HCT116 (cell line): ENCODE measurements around the gene USP46. TPM values are rescaled to one million over a fixed set of nuclear protein-coding genes. Genes with fewer than 3 reads are reported as not detected.

Experiments
- ATAC-seq: fragments of 200-7000 bp; cut with Tn5 transposase; 2 replicates; pipeline ENCODE4 v1.9.1; 2020; ENCODE audit warnings: mild to moderate bottlenecking, moderate library complexity
- BruUV-seq: library from RNA; stranded (reverse); fragments of 400-500 nt; replicated peaks from 2 replicates; lab custom pipeline; 2021; lab: Mats Ljungman, UMichigan
- CTCF ChIA-PET: fragments of 300-600 bp; sonication (Branson Sonifier 250); formaldehyde crosslinking; loops from one replicate; lab custom pipeline; 2021; ENCODE audit warnings: antibody characterized with exemption; lab: Charles Lee
- POLR2A ChIA-PET: fragments of 300-600, 350-600 bp; sonication (Branson Sonifier 250); formaldehyde crosslinking; loops from one replicate; lab custom pipeline; 2021; ENCODE audit warnings: antibody characterized with exemption; lab: Charles Lee
- RAD21 ChIA-PET, 2 experiments: fragments of 300-600 bp; sonication (Branson Sonifier 250); formaldehyde crosslinking; loops; one replicate each; lab custom pipeline; 2023; ENCODE audit warnings: low total read pairs in 2 of 2; ENCODE audit not compliant: uncharacterized antibody in 2 of 2, unreplicated experiment in 2 of 2, low non-redundant PET in 1 of 2; lab: Charles Lee
- DNase-seq: peaks from one replicate; pipeline ENCODE4 v3.0.0-alpha.2; 2010; ENCODE audit warnings: low read depth, low spot score
- H2AFZ ChIP-seq: fragments of 200-600 bp; shearing (Covaris generic), sonication (generic); 2 replicates; pipeline ENCODE4 v1.6.1; 2017; ENCODE audit warnings: low read depth, mixed run types, mixed read lengths, antibody characterized with exemption, low read length; ENCODE audit not compliant: poor library complexity, severe bottlenecking
- H3K27ac ChIP-seq: 2 replicates; pipeline ENCODE4 v1.5.1; 2012; ENCODE audit warnings: low read depth, low read length
- H3K27me3 ChIP-seq: fragments of 200-600 bp; sonication (generic); 2 replicates; pipeline ENCODE4 v1.6.1; 2016; ENCODE audit warnings: mixed run types, low read length, mixed read lengths; ENCODE audit not compliant: insufficient read depth
- H3K36me3 ChIP-seq, 2 experiments: fragments of 200-500 bp in 1 of 2; fragments of 200-600 bp in 1 of 2; sonication (Bioruptor generic) in 1 of 2; sonication (generic) in 1 of 2; 2 replicates each; pipeline versions ENCODE4 v1.5.1 to v1.6.1; 2014 to 2016; ENCODE audit warnings: low read length in 2 of 2, inconsistent platforms in 1 of 2, mixed read lengths in 1 of 2, mixed run types in 1 of 2; ENCODE audit not compliant: insufficient read depth in 2 of 2, control insufficient read depth in 1 of 2
- H3K4me1 ChIP-seq, 2 experiments: fragments of 200-600 bp in 1 of 2; sonication (generic) in 1 of 2; 2 replicates each; pipeline versions ENCODE4 v1.5.1 to v1.6.1; 2012 to 2017; ENCODE audit warnings: low read length in 2 of 2, inconsistent platforms in 1 of 2, mild to moderate bottlenecking in 1 of 2, mixed read lengths in 1 of 2, mixed run types in 1 of 2, moderate library complexity in 1 of 2; ENCODE audit not compliant: insufficient read depth in 2 of 2, control insufficient read depth in 1 of 2
- H3K4me2 ChIP-seq: fragments of 200-600 bp; sonication (generic); 2 replicates; pipeline ENCODE4 v1.6.1; 2017; ENCODE audit warnings: mixed run types, low read length, mixed read lengths
- H3K4me3 ChIP-seq, 2 experiments: fragments of 200-600 bp in 1 of 2; sonication (generic) in 1 of 2; replicated peaks in 1 of 2; 2 replicates each; pipeline ENCODE4 v1.5.1; 2011 to 2016; ENCODE audit warnings: low read length in 2 of 2, control low read depth in 1 of 2, low read depth in 1 of 2, mild to moderate bottlenecking in 1 of 2, mixed read lengths in 1 of 2, mixed run types in 1 of 2
- H3K79me2 ChIP-seq: fragments of 200-600 bp; sonication (generic); 2 replicates; pipeline ENCODE4 v1.6.1; 2017; ENCODE audit warnings: mild to moderate bottlenecking, mixed run types, low read length, moderate library complexity, mixed read lengths; ENCODE audit not compliant: insufficient read depth
- H3K9ac ChIP-seq: fragments of 200-600 bp; sonication (generic); 2 replicates; pipeline ENCODE4 v1.6.1; 2016; ENCODE audit warnings: low read length, mixed read lengths
- H3K9me2 ChIP-seq: fragments of 200-600 bp; sonication (generic), shearing (Covaris generic); 2 replicates; pipeline ENCODE4 v1.6.1; 2017; ENCODE audit warnings: mixed run types, mild to moderate bottlenecking, moderate library complexity; ENCODE audit not compliant: insufficient read depth
- H3K9me3 ChIP-seq, 2 experiments: fragments of 200-500 bp in 1 of 2; fragments of 200-600 bp in 1 of 2; sonication (Bioruptor generic) in 1 of 2; sonication (generic) in 1 of 2; 2 replicates each; pipeline ENCODE4 v1.6.1; 2014 to 2017; ENCODE audit warnings: low read length in 2 of 2, mixed read lengths in 2 of 2, inconsistent platforms in 1 of 2, low read depth in 1 of 2, mild to moderate bottlenecking in 1 of 2, mixed run types in 1 of 2, moderate library complexity in 1 of 2; ENCODE audit not compliant: control insufficient read depth in 1 of 2, insufficient read depth in 1 of 2
- H4K20me1 ChIP-seq: fragments of 200-600 bp; sonication (generic), shearing (Covaris generic); 2 replicates; pipeline ENCODE4 v1.6.1; 2017; ENCODE audit warnings: mixed run types, mild to moderate bottlenecking, moderate library complexity; ENCODE audit not compliant: insufficient read depth
- ATF3 ChIP-seq: IDR thresholded peaks from 2 replicates; pipeline ENCODE4 v1.6.1; 2012
- CEBPB ChIP-seq: IDR thresholded peaks from 2 replicates; pipeline ENCODE4 v1.6.1; 2012; ENCODE audit warnings: low read depth
- CTCF ChIP-seq, 3 experiments: fragments of 200-600 bp in 1 of 3; sonication (generic) in 1 of 3; IDR thresholded peaks in 2 of 3; conservative IDR thresholded peaks in 1 of 3; 2 replicates each; pipeline ENCODE4 v1.5.1; 2012 to 2017; ENCODE audit warnings: low read depth in 2 of 3, low read length in 2 of 3, antibody characterized with exemption in 1 of 3, borderline replicate concordance in 1 of 3, control low read depth in 1 of 3, mild to moderate bottlenecking in 1 of 3, mixed read lengths in 1 of 3, mixed run types in 1 of 3, moderate library complexity in 1 of 3; ENCODE audit not compliant: insufficient read depth in 1 of 3
- ELF1 ChIP-seq: IDR thresholded peaks from 2 replicates; pipeline ENCODE4 v1.6.1; 2012; ENCODE audit warnings: low read depth, borderline replicate concordance
- EZH2 ChIP-seq: fragments of 200-600 bp; sonication (generic); IDR thresholded peaks from 2 replicates; pipeline ENCODE4 v1.6.1; 2017; ENCODE audit warnings: antibody characterized with exemption, mixed run types
- EZH2phosphoT487 ChIP-seq: fragments of 200-600 bp; IDR thresholded peaks from 2 replicates; pipeline ENCODE4 v1.6.1; 2018; ENCODE audit warnings: antibody characterized with exemption, borderline replicate concordance
- FOSL1 ChIP-seq: IDR thresholded peaks from 2 replicates; pipeline ENCODE4 v1.6.1; 2012; ENCODE audit warnings: low read depth
- MAX ChIP-seq: IDR thresholded peaks from 2 replicates; pipeline ENCODE4 v1.6.1; 2012
- POLR2A ChIP-seq: IDR thresholded peaks from 2 replicates; pipeline ENCODE4 v1.7.0; 2011; ENCODE audit warnings: borderline replicate concordance; ENCODE audit not compliant: insufficient read depth, insufficient read length; ENCODE audit errors: extremely low read depth
- POLR2AphosphoS5 ChIP-seq: IDR thresholded peaks from 2 replicates; pipeline ENCODE4 v1.6.1; 2011; ENCODE audit warnings: mild to moderate bottlenecking, low read depth, low read length, moderate library complexity
- RAD21 ChIP-seq: IDR thresholded peaks from 2 replicates; pipeline ENCODE4 v1.6.1; 2012; ENCODE audit warnings: low read depth, mild to moderate bottlenecking
- REST ChIP-seq: IDR thresholded peaks from 2 replicates; pipeline ENCODE4 v1.6.1; 2012; ENCODE audit warnings: low read depth
- TCF7L2 ChIP-seq: IDR thresholded peaks from 2 replicates; pipeline ENCODE4 v1.7.0; 2011; ENCODE audit warnings: borderline replicate concordance, inconsistent platforms; ENCODE audit not compliant: insufficient read depth, insufficient read length; ENCODE audit errors: extremely low read depth
- ZBTB33 ChIP-seq: IDR thresholded peaks from 2 replicates; pipeline ENCODE4 v1.6.1; 2011; ENCODE audit warnings: mild to moderate bottlenecking, low read length, moderate library complexity; ENCODE audit not compliant: insufficient replicate concordance; ENCODE audit errors: extremely low read depth
- ZFX ChIP-seq: fragments of 450-650 bp; IDR thresholded peaks from 2 replicates; pipeline ENCODE4 v1.6.1; 2017
- ZNF274 ChIP-seq: fragments of 200-500 bp; sonication (Bioruptor generic); IDR thresholded peaks from 2 replicates; pipeline ENCODE4 v1.6.1; 2014; ENCODE audit warnings: mild to moderate bottlenecking, low read depth, low read length, inconsistent platforms
- intact Hi-C: fragments of 100-400 bp; cut with micrococcal nuclease; formaldehyde crosslinking; loops from 2 replicates; pipeline ENCODE4 v1.10.0; 2022
- total RNA-seq: library from RNA; stranded (reverse); gene quantifications from one replicate; pipeline ENCODE4 v1.2.1, GENCODE V29; 2021; ENCODE audit not compliant: unreplicated experiment

USP46 gene
- total RNA-seq, 1 experiment from 2014 or later: 36.6 TPM

- no peak overlapping the region for H3K4me3 ChIP-seq
- ChIA-PET POLR2A (no interaction called here), CTCF (interaction anchor here (0.6 kb wide), 1 partner anchor 1612 kb away, joined by 3 read pairs; no protein-coding TSS in a partner anchor), RAD21 (no interaction called here)
- H3K9ac ChIP-seq: no peak overlapping the region
- intact Hi-C loops: no loop called here
- no peak overlapping the region for H3K4me2 ChIP-seq
- no peaks in the 10 kb centered on the region for H4K20me1 ChIP-seq
- no peaks in the 10 kb centered on the region for H3K9me3 ChIP-seq
- H2AFZ ChIP-seq: no peak overlapping the region
- peaks cover 0 to 5% of the 10 kb centered on the region in 2 experiments; a peak in 1 of 4 replicates for H3K4me1 ChIP-seq
- H3K27me3 ChIP-seq: no peaks in the 10 kb centered on the region
- peaks cover 4% of the 10 kb centered on the region; the same call in 1 of the 2 replicates for H3K79me2 ChIP-seq
- BruUV-seq: no TSS peak
- no peak overlapping the region for H3K27ac ChIP-seq
- no peak for DNase-seq
- H3K36me3 ChIP-seq: no peaks in the 10 kb centered on the region
- no peaks in the 10 kb centered on the region for H3K9me2 ChIP-seq
- no peak for ATAC-seq
- TF ChIP-seq ATF3 (no peak), CTCF (IDR thresholded peaks at IDR 0.05 in 2 of 3, conservative IDR thresholded peaks at IDR 0.05 in 1 of 3; ENCODE audit: borderline replicate concordance in 1 of 3, insufficient read depth in 1 of 3, low read depth in 2 of 3, low read length in 2 of 3) (no peak), POLR2A (no peak), ZNF274 (no peak), REST (no peak), RAD21 (no peak), TCF7L2 (no peak), EZH2 (no peak), POLR2AphosphoS5 (no peak), FOSL1 (no peak), CEBPB (no peak), MAX (no peak), EZH2phosphoT487 (no peak), ZBTB33 (no peak), ZFX (no peak), ELF1 (no peak)
Measured at GRCh38 chr4:52617336-52618020, 41.6 kb downstream of the USP46 start.
